ENCODE results near the gene RCBTB1.

- no peak for TF ChIP-seq CTCF (IDR thresholded peaks at IDR 0.05)
- no peak for TF ChIP-seq POLR2A (IDR thresholded peaks at IDR 0.05)
Measured at GRCh38 chr13:49540552-49540951, 44.8 kb downstream of the RCBTB1 start.

All from lower leg skin (tissue), 3 donors.